ENCODE results near the gene LPCAT2.

DNA sequence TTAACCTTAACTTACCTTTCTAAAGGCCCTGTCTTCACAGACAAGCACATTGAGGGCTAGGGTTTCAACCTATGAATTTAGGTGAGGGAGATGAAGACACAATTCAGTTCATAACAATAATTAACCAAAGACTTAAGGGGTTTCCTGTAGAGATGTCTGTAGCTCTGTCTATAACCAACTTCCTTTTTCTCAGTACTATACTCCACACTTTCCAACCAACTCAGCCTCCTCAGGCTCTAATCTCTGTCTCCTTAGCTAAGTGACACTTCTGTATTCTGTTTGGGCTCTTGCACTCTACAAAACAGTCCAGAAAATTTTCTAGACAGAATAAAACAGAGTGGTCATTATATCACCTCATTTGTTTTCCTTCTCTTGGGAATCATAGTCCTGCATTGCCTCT is 83.4 kb downstream of the LPCAT2 start:
- TF ChIP-seq, protein P1, sequence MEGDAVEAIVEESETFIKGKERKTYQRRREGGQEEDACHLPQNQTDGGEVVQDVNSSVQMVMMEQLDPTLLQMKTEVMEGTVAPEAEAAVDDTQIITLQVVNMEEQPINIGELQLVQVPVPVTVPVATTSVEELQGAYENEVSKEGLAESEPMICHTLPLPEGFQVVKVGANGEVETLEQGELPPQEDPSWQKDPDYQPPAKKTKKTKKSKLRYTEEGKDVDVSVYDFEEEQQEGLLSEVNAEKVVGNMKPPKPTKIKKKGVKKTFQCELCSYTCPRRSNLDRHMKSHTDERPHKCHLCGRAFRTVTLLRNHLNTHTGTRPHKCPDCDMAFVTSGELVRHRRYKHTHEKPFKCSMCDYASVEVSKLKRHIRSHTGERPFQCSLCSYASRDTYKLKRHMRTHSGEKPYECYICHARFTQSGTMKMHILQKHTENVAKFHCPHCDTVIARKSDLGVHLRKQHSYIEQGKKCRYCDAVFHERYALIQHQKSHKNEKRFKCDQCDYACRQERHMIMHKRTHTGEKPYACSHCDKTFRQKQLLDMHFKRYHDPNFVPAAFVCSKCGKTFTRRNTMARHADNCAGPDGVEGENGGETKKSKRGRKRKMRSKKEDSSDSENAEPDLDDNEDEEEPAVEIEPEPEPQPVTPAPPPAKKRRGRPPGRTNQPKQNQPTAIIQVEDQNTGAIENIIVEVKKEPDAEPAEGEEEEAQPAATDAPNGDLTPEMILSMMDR (CRISPR knock-in tag; IDR thresholded peaks at IDR 0.05): no peak
- TF ChIP-seq, protein P2, sequence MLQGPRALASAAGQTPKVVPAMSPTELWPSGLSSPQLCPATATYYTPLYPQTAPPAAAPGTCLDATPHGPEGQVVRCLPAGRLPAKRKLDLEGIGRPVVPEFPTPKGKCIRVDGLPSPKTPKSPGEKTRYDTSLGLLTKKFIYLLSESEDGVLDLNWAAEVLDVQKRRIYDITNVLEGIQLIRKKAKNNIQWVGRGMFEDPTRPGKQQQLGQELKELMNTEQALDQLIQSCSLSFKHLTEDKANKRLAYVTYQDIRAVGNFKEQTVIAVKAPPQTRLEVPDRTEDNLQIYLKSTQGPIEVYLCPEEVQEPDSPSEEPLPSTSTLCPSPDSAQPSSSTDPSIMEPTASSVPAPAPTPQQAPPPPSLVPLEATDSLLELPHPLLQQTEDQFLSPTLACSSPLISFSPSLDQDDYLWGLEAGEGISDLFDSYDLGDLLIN (CRISPR knock-in tag; IDR thresholded peaks at IDR 0.05; ENCODE audit: borderline replicate concordance): no peak
- TF ChIP-seq KAT2B (IDR thresholded peaks at IDR 0.05; ENCODE audit: borderline replicate concordance, low read depth, low read length) (no peak), POLR2AphosphoS5 (IDR thresholded peaks at IDR 0.05; ENCODE audit: low read depth, low read length) (no peak), NR1H2 (CRISPR knock-in tag; IDR thresholded peaks at IDR 0.05; ENCODE audit: borderline replicate concordance, low read depth) (no peak)
- TF ChIP-seq, protein P3, sequence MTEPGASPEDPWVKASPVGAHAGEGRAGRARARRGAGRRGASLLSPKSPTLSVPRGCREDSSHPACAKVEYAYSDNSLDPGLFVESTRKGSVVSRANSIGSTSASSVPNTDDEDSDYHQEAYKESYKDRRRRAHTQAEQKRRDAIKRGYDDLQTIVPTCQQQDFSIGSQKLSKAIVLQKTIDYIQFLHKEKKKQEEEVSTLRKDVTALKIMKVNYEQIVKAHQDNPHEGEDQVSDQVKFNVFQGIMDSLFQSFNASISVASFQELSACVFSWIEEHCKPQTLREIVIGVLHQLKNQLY (CRISPR knock-in tag; IDR thresholded peaks at IDR 0.05): no peak

Data from HepG2 (cell line).